HEK293 (cell line): ENCODE measurements around the gene STT3A.
A peak's percentile ranks its signal among the peaks of the same experiment; 100 is the strongest.

Source experiments
- GLIS1 ChIP-seq: fragments of 450-650 bp; formaldehyde crosslinking; IDR thresholded peaks from 2 replicates; pipeline ENCODE4 v1.5.1; 2016; ENCODE audit warnings: missing biosample characterization, missing genetic modification characterization
- KLF1 ChIP-seq: fragments of 450-650 bp; formaldehyde crosslinking; IDR thresholded peaks from 2 replicates; pipeline ENCODE4 v1.5.1; 2016; ENCODE audit warnings: missing biosample characterization, missing genetic modification characterization
- KLF17 ChIP-seq: fragments of 450-650 bp; formaldehyde crosslinking; IDR thresholded peaks from 2 replicates; pipeline ENCODE4 v1.5.1; 2016; ENCODE audit warnings: missing biosample characterization, missing genetic modification characterization
- PBX3 ChIP-seq: sonication (generic); formaldehyde crosslinking; IDR thresholded peaks from 2 replicates; pipeline ENCODE4 v1.8.1; 2022; ENCODE audit warnings: mild to moderate bottlenecking, moderate library complexity, missing genetic modification reagents
- PRDM1 ChIP-seq: fragments of 450-650 bp; formaldehyde crosslinking; IDR thresholded peaks from 2 replicates; pipeline ENCODE4; 2016; ENCODE audit warnings: missing biosample characterization, missing genetic modification characterization
- PRDM6 ChIP-seq: fragments of 450-650 bp; formaldehyde crosslinking; IDR thresholded peaks from 2 replicates; pipeline ENCODE4 v1.5.1; 2017; ENCODE audit warnings: missing biosample characterization, missing genetic modification characterization
- YY2 ChIP-seq: fragments of 450-650 bp; formaldehyde crosslinking; IDR thresholded peaks from 2 replicates; pipeline ENCODE4 v1.5.1; 2016; ENCODE audit warnings: missing biosample characterization, missing genetic modification characterization
- ZBTB49 ChIP-seq: fragments of 450-650 bp; formaldehyde crosslinking; IDR thresholded peaks from 2 replicates; pipeline ENCODE4 v1.5.1; 2016; ENCODE audit warnings: missing biosample characterization, missing genetic modification characterization, low read depth
- ZBTB8A ChIP-seq: fragments of 450-650 bp; formaldehyde crosslinking; IDR thresholded peaks from 2 replicates; pipeline ENCODE4 v1.5.1; 2016; ENCODE audit warnings: missing biosample characterization, missing genetic modification characterization
- ZFP37 ChIP-seq: fragments of 450-650 bp; formaldehyde crosslinking; IDR thresholded peaks from 2 replicates; pipeline ENCODE4 v1.5.1; 2016; ENCODE audit warnings: missing biosample characterization, missing genetic modification characterization
- ZNF146 ChIP-seq: fragments of 450-650 bp; formaldehyde crosslinking; IDR thresholded peaks from 2 replicates; pipeline ENCODE4 v1.5.1; 2016; ENCODE audit warnings: missing biosample characterization, missing genetic modification characterization
- ZNF148 ChIP-seq: fragments of 450-650 bp; formaldehyde crosslinking; IDR thresholded peaks from 2 replicates; pipeline ENCODE4 v1.5.0; 2017; ENCODE audit warnings: missing biosample characterization, missing genetic modification characterization, borderline replicate concordance
- ZNF175 ChIP-seq: fragments of 450-650 bp; formaldehyde crosslinking; IDR thresholded peaks from 2 replicates; pipeline ENCODE4 v1.5.1; 2016; ENCODE audit warnings: missing biosample characterization, missing genetic modification characterization
- ZNF202 ChIP-seq: fragments of 450-650 bp; formaldehyde crosslinking; IDR thresholded peaks from 2 replicates; pipeline ENCODE4 v1.5.1; 2016; ENCODE audit warnings: missing biosample characterization, missing genetic modification characterization, borderline replicate concordance
- ZNF302 ChIP-seq: fragments of 450-650 bp; formaldehyde crosslinking; IDR thresholded peaks from 2 replicates; pipeline ENCODE4 v1.5.1; 2016; ENCODE audit warnings: missing biosample characterization, missing genetic modification characterization, low read depth
- ZNF335 ChIP-seq: fragments of 450-650 bp; formaldehyde crosslinking; conservative IDR thresholded peaks from 2 replicates; pipeline ENCODE4 v1.5.1; 2016; ENCODE audit warnings: missing biosample characterization, missing genetic modification characterization
- ZNF366 ChIP-seq: fragments of 450-650 bp; formaldehyde crosslinking; conservative IDR thresholded peaks from 2 replicates; pipeline ENCODE4 v1.5.1; 2016; ENCODE audit warnings: missing biosample characterization, missing genetic modification characterization
- ZNF37A ChIP-seq: fragments of 450-650 bp; IDR thresholded peaks from 2 replicates; pipeline ENCODE4 v1.5.1; 2018; ENCODE audit warnings: missing biosample characterization, missing genetic modification characterization
- ZNF391 ChIP-seq: fragments of 450-650 bp; formaldehyde crosslinking; IDR thresholded peaks from 2 replicates; pipeline ENCODE4 v1.5.1; 2016; ENCODE audit warnings: low read depth, missing biosample characterization, missing genetic modification characterization, borderline replicate concordance
- ZNF473 ChIP-seq: fragments of 450-650 bp; formaldehyde crosslinking; IDR thresholded peaks from 2 replicates; pipeline ENCODE4 v1.5.1; 2017; ENCODE audit warnings: missing biosample characterization, missing genetic modification characterization
- ZNF548 ChIP-seq: fragments of 450-650 bp; formaldehyde crosslinking; IDR thresholded peaks from 2 replicates; pipeline ENCODE4 v1.5.1; 2016; ENCODE audit warnings: missing biosample characterization, missing genetic modification characterization
- ZNF561 ChIP-seq: fragments of 450-650 bp; IDR thresholded peaks from 2 replicates; pipeline ENCODE4 v1.5.1; 2018; ENCODE audit warnings: missing biosample characterization, missing genetic modification characterization, borderline replicate concordance
- ZNF600 ChIP-seq: fragments of 450-650 bp; formaldehyde crosslinking; IDR thresholded peaks from 2 replicates; pipeline ENCODE4 v1.5.1; 2016; ENCODE audit warnings: missing biosample characterization, missing genetic modification characterization
- ZNF677 ChIP-seq: fragments of 450-650 bp; IDR thresholded peaks from 2 replicates; pipeline ENCODE4 v1.5.0; 2018; ENCODE audit warnings: missing biosample characterization, mild to moderate bottlenecking, missing genetic modification characterization, moderate library complexity
- ZNF707 ChIP-seq: fragments of 450-650 bp; formaldehyde crosslinking; IDR thresholded peaks from 2 replicates; pipeline ENCODE4 v1.5.1; 2016; ENCODE audit warnings: missing biosample characterization, missing genetic modification characterization
- ZNF837 ChIP-seq: fragments of 450-650 bp; formaldehyde crosslinking; IDR thresholded peaks from 2 replicates; pipeline ENCODE4 v1.5.1; 2016; ENCODE audit warnings: missing biosample characterization, missing genetic modification characterization
- ZSCAN23 ChIP-seq: fragments of 450-650 bp; formaldehyde crosslinking; IDR thresholded peaks from 2 replicates; pipeline ENCODE4 v1.5.1; 2016; ENCODE audit warnings: missing biosample characterization, missing genetic modification characterization
- ZSCAN5A ChIP-seq: fragments of 450-650 bp; formaldehyde crosslinking; IDR thresholded peaks from 2 replicates; pipeline ENCODE4 v1.5.1; 2016; ENCODE audit warnings: missing biosample characterization, missing genetic modification characterization

STT3A gene

GRCh38 chr11:125568970-125569914 lies 23.4 kb upstream of the STT3A start, which contains the start of gene EI24 (continued):
- TF ChIP-seq ZSCAN5A (tag by site-specific recombination) (no peak), ZNF302 (tag by site-specific recombination) (no peak), ZNF391 (tag by site-specific recombination) (no peak), PRDM1 (tag by site-specific recombination) (no peak), ZNF561 (tag by site-specific recombination) (peak; percentile 53; the same call in 1 of the 2 replicates), ZNF837 (no peak), ZNF146 (no peak), ZNF335 (tag by site-specific recombination) (peak; percentile 91), ZNF473 (no peak), ZNF677 (tag by site-specific recombination) (no peak), KLF1 (tag by site-specific recombination) (0 out of 2 replicates have a peak, but pooled peaks have one; percentile 28), ZBTB49 (tag by site-specific recombination) (no peak), PRDM6 (tag by site-specific recombination) (no peak), ZNF600 (tag by site-specific recombination) (no peak), KLF17 (tag by site-specific recombination) (no peak; the same call in 1 of the 2 replicates), ZNF37A (tag by site-specific recombination) (no peak), ZNF148 (tag by site-specific recombination) (no peak), GLIS1 (tag by site-specific recombination) (peak; percentile 43; the same call in 1 of the 2 replicates), PBX3 (CRISPR knock-in tag) (no peak), ZNF707 (no peak), ZSCAN23 (no peak), ZNF202 (tag by site-specific recombination) (no peak), ZNF175 (tag by site-specific recombination) (no peak), ZNF366 (tag by site-specific recombination) (peak; percentile 62), ZFP37 (tag by site-specific recombination) (no peak), YY2 (tag by site-specific recombination) (peak; percentile 14; the same call in 1 of the 2 replicates), ZNF548 (no peak), ZBTB8A (tag by site-specific recombination) (no peak)
